Fibroblast of the conjunctiva (primary cell): ENCODE data around the gene RAB18.
"Not testable (repeated sequence)": the region's sequence is repeated elsewhere in the genome, so short reads cannot be mapped to it uniquely, and the experiment has no call there.

Source experiments
- DNase-seq: peaks from one replicate; pipeline ENCODE4 v3.0.0-alpha.2; 2010; ENCODE audit warnings: low read depth

The RAB18 gene

GRCh38 chr10:27504808-27505460 lies 830 bp downstream of the RAB18 start:
- no peak for DNase-seq

GRCh38 chr10:27505537-27505936 lies 1.4 kb downstream of the RAB18 start:
- DNase-seq, result not testable (repeated sequence)

DNA sequence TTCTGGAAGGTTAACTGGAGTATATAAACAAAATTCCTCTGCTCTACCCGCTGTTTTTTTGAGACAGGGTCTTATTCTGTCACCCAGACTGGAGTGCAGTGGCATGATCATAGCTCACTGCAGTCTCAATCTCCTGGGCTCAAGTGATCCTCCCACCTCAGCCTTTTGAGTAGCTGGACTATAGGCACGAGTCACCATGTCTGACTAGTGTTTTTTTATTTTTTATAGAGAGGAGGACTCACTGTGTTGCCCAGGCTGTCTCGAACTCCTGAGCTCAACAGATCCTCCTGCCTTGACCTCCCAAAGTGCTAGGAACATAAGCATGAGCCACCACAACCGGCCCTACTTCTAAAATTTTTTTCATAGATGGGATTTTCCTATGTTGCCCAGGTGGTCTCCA lies 2.2 kb downstream of the RAB18 start:
- no peak for DNase-seq

GRCh38 chr10:27512548-27512947 lies 8.4 kb downstream of the RAB18 start:
- DNase-seq, result no peak

- no peak for DNase-seq
Observed at GRCh38 chr10:27513451-27514191, 9.5 kb downstream of the RAB18 start.

- no peak for DNase-seq
Observed at GRCh38 chr10:27514243-27514642, 10.1 kb downstream of the RAB18 start.

DNA sequence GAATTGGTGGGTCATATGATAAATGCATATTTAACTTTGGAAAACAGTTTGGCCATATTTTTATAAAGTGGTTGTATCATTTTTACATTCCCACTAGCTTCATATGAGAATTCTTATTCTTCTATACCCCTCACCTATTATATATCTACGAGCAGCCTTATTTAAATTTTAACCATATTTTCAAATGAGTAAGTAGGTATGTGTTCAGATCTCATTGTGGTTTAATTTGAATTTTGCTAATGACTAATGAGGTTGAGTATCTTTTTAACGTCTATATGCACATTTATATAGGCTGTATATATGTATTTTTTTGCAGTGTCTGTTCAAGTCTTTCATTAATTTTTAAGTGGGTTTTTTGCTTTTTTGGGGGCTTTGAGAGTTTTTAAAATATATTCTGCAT lies 14.2 kb downstream of the RAB18 start:
- DNase-seq, result no peak

DNA sequence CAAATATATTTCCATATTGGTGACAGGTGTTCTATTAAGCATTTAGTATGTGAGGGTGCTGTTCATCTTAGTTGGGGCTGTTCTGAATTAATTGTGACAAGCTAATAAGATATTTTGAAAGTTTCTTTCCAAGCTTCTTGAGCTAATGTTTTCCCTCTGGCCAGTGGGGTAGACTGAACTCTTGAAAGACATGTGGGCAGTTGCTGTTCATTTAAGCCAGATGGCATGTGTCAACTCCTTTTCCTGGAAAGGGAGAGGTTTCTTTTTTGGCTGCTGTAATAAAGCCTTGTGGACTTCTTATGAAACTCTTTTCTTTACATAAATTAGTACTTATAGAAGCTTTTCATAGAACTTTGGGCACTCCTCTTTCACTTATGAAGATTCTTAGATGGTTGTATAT lies 21.7 kb downstream of the RAB18 start:
- peak; percentile 74 for DNase-seq

GRCh38 chr10:27526242-27526641 lies 22.1 kb downstream of the RAB18 start:
- DNase-seq, result no peak

- DNase-seq, result no peak
Observed at GRCh38 chr10:27527666-27528295, 23.7 kb downstream of the RAB18 start.

- DNase-seq, result no peak
Observed at GRCh38 chr10:27529010-27529783, 25.1 kb downstream of the RAB18 start.

GRCh38 chr10:27530477-27530876 lies 26.4 kb downstream of the RAB18 start:
- no peak for DNase-seq

DNA sequence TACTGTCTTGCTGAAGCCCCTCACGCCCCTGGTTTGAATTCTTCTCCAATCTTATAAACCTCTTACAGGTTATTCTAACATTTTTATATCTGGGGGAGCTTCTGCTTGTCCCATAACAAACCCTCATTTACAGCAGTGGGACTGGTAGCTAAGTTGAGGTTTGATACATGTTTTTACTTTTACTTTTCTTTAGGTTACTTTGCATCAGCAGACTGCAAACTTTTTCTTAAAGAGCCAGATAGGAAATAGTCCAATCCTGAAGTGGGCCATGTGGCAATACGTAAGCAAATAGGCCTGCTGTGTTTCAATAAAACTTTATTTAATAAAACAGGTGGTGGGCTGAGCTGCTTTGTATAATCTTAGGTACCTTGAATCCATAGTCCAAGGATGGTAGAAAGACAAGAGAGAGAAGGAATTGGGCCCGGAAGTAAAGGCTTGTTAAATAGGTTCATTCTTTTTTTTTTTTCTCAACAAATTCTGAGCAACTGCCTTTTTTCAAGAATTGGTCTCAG lies 27.3 kb downstream of the RAB18 start:
- no peak for DNase-seq

DNA sequence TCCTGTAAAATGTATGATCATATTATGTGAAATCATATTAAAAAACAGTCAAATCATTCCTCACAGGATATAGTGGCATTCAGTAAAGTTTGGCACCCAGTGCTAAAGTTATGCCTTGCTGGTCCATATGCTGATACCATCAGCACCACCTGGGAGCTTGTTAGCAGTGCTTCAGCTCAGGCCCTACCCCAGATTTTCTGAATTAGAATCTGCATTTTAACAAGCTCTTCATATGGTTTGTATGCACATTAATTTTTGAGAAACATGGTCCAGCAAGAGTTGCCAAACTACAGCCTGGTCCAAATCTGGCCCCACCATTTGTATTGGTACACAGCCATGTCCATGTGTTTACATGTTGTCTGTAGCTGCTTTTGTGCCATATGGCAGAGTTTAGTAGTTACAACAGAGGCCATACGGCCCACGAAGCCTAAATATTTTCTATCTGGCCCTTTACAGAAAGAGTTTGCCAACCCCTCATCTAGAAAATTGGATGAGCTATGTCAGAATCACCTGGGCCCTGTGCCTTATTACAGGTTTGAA lies 30.1 kb downstream of the RAB18 start:
- DNase-seq, result no peak

GRCh38 chr10:27535317-27535716 lies 31.2 kb downstream of the RAB18 start:
- DNase-seq, result no peak

DNA sequence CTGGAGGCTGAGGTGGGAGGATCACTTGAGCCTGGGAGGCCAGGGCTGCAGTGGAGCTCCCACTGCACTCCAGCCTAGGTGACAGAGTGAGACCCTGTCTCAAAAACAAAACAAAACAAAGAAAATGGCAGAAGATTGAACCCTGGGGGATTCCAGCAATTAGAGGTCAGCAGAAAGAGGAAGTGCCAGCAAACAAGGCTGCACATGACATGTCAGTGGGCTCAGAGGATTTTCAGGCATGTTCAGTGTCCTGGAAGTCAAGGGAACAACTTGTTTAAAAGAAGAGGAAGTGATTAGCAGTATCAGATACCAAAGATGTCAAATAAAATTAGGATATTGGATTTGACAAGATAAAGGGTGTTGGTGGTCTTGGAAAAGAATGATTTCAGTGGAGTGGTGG lies 32.3 kb downstream of the RAB18 start:
- DNase-seq, result no peak

- DNase-seq, result no peak
Observed at GRCh38 chr10:27537166-27537565, 33.1 kb downstream of the RAB18 start.

DNA sequence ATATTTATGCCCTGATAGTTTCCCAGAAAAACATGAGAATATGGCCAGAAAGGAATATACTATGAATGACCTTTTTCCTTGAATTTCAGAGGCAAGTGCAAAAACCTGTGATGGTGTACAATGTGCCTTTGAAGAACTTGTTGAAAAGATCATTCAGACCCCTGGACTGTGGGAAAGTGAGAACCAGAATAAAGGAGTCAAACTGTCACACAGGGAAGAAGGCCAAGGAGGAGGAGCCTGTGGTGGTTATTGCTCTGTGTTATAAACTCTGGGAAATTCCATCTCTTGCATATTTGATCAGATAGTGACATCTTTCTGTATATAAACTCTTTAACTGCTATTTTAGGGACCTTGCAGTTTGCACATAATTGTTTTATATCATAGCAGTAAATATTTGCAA lies 33.7 kb downstream of the RAB18 start:
- no peak for DNase-seq

- DNase-seq, result no peak
Observed at GRCh38 chr10:27540672-27541071, 36.6 kb downstream of the RAB18 start.

- no peak for DNase-seq
Observed at GRCh38 chr10:27541796-27542729, 38.0 kb downstream of the RAB18 start.

GRCh38 chr10:27542812-27543211 lies 38.7 kb downstream of the RAB18 start:
- DNase-seq, result peak; percentile 26
